Body of pancreas (tissue), 4 donors: Measurements from ENCODE around the gene SSH2.

Experiments
- CTCF ChIP-seq, 7 experiments: fragments of 450-650 bp in 4 of 7; fragments of 200-600 bp in 3 of 7; sonication (generic) in 3 of 7; IDR thresholded peaks; one replicate each; pipeline ENCODE4 v1.5.1; 2016 to 2019; ENCODE audit warnings: antibody characterized with exemption in 7 of 7
- POLR2A ChIP-seq, 3 donors: fragments of 450-650 bp; IDR thresholded peaks; one replicate each; pipeline ENCODE4 v1.6.1; 2016; ENCODE audit warnings: antibody characterized with exemption in 3 of 3, mild to moderate bottlenecking in 2 of 3

GRCh38 chr17:29892201-29892600 lies 37.8 kb downstream of the SSH2 start:
- TF ChIP-seq CTCF (IDR thresholded peaks at IDR 0.05) = peak in 1 of 7 experiments; percentile 6
- TF ChIP-seq POLR2A (IDR thresholded peaks at IDR 0.05) = no peak
